Measurements from ENCODE around the gene SOX6. TPM values are rescaled to one million over a fixed set of nuclear protein-coding genes. Genes with fewer than 3 reads are reported as not detected.

SOX6 gene
- total and polyA plus RNA-seq, 2 donors (not counting 3 experiments of a cell fraction or from before 2014, with no cell fraction given) = 0.14 to 3.7 TPM

DNA sequence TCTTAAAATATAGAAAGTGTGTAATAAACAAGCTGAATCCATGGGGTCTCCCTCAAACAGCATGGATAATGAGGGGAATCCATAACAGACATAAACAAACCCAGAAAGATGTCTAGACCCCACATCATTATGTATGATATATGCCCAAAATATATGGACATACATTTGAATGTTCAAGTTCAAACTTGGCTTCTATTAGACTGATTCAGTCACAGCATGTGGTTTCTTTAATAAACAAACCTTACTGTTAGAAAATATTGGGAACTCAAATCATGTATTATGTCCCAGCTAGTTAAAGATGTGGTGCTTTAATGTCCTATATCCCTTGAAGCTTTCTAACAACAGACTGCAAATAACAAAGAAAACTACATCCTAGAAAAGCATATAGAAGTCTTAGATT, 228.6 kb downstream of the SOX6 start:
- Histone ChIP-seq H3K4me1 (ENCODE audit: control insufficient read depth, extremely low read depth, insufficient read depth, low read length) (no peaks in the 10 kb centered on the region), H3K9me1 (replicated peaks; ENCODE audit: control insufficient read depth, extremely low read depth, insufficient read depth, low read length) (no peaks in the 10 kb centered on the region), H2AFZ (ENCODE audit: low read depth, low read length) (no peak overlapping the region), H3K9ac (replicated peaks; ENCODE audit: extremely low read depth, insufficient read depth, low read length) (no peak overlapping the region), H3K27ac (ENCODE audit: insufficient read depth, low read depth, low read length) (no peak overlapping the region), H3K36me3 (ENCODE audit: control insufficient read depth in 2 of 2, extremely low read depth in 1 of 2, insufficient read depth in 2 of 2, low read length in 2 of 2) (no peaks in the 10 kb centered on the region), H3K27me3 (ENCODE audit: control insufficient read depth in 2 of 2, insufficient read depth in 2 of 2, low read length in 2 of 2) (no peaks in the 10 kb centered on the region), H3K4me2 (ENCODE audit: insufficient read depth, low read length) (no peak overlapping the region), H4K20me1 (replicated peaks; ENCODE audit: control insufficient read depth, extremely low read depth, insufficient read depth, low read length) (no peaks in the 10 kb centered on the region), H3K9me3 (replicated peaks; ENCODE audit: control insufficient read depth, insufficient read depth, low read length) (no peaks in the 10 kb centered on the region), H3K4me3 (replicated peaks in 1 of 3; ENCODE audit: insufficient read depth in 1 of 3, low read depth in 1 of 3, low read length in 3 of 3) (no peak overlapping the region), H3K79me2 (ENCODE audit: control insufficient read depth, insufficient read depth, low read length) (no peaks in the 10 kb centered on the region)
- FAIRE-seq = no peak
- no TSS peak for BruUV-seq (replicated peaks)
- intact Hi-C loops (cut with micrococcal nuclease) (no loop called here), dilution Hi-C loops (cut with MboI; ENCODE audit: extremely low pct_ligation_motif_present, low sequenced_read_pairs) (no loop called here)
- ChIA-PET CTCF (no interaction called here), POLR2A (no interaction called here)
- TF ChIP-seq GATA2 (IDR thresholded peaks at IDR 0.05; ENCODE audit: insufficient read depth, insufficient read length, low read depth, low read length) = no peak
- no peak for TF ChIP-seq JUN (IDR thresholded peaks at IDR 0.05; ENCODE audit: borderline replicate concordance, insufficient read depth, insufficient read length, low read depth)
- TF ChIP-seq MYC (IDR thresholded peaks at IDR 0.05; ENCODE audit: low read depth, low read length) = no peak
- no peak for TF ChIP-seq POLR2A (IDR thresholded peaks at IDR 0.05; ENCODE audit: low read depth, low read length)
- no peak for DNase-seq (ENCODE audit: low read depth, low spot score)

DNA sequence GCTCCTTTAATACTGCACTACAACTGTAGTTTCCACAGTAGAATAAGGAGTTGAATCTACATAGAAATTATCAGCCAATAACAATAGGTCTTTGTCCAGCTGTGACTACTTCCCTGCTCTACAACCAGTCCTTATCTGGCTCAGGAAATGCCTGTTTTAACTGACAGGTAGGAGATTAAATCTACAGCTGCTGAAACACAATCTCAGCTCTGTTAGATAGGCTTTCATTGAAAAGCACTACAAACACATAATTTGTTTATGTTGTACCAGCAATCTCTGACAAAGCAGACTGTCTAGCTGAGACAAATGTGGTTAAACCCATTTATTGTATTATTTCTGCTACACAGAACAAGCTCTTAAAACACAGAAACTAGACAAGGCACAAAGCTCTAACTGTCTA, 230.0 kb downstream of the SOX6 start:
- POLR2A ChIA-PET = no interaction called here
- BruUV-seq (replicated peaks) = no TSS peak

More for the DNA sequence above, 230.0 kb downstream of the SOX6 start:
- Histone ChIP-seq H2AFZ (ENCODE audit: low read depth, low read length) (no peak overlapping the region), H3K4me2 (ENCODE audit: insufficient read depth, low read length) (no peak overlapping the region), H3K4me1 (ENCODE audit: control insufficient read depth, extremely low read depth, insufficient read depth, low read length) (no peaks in the 10 kb centered on the region), H3K9me1 (replicated peaks; ENCODE audit: control insufficient read depth, extremely low read depth, insufficient read depth, low read length) (no peaks in the 10 kb centered on the region), H4K20me1 (replicated peaks; ENCODE audit: control insufficient read depth, extremely low read depth, insufficient read depth, low read length) (no peaks in the 10 kb centered on the region), H3K36me3 (ENCODE audit: control insufficient read depth in 2 of 2, extremely low read depth in 1 of 2, insufficient read depth in 2 of 2, low read length in 2 of 2) (no peaks in the 10 kb centered on the region), H3K9me3 (replicated peaks; ENCODE audit: control insufficient read depth, insufficient read depth, low read length) (no peaks in the 10 kb centered on the region), H3K27ac (ENCODE audit: insufficient read depth, low read depth, low read length) (no peak overlapping the region), H3K4me3 (replicated peaks in 1 of 3; ENCODE audit: insufficient read depth in 1 of 3, low read depth in 1 of 3, low read length in 3 of 3) (no peak overlapping the region), H3K27me3 (ENCODE audit: control insufficient read depth in 2 of 2, insufficient read depth in 2 of 2, low read length in 2 of 2) (no peaks in the 10 kb centered on the region), H3K9ac (replicated peaks; ENCODE audit: extremely low read depth, insufficient read depth, low read length) (no peak overlapping the region), H3K79me2 (ENCODE audit: control insufficient read depth, insufficient read depth, low read length) (no peaks in the 10 kb centered on the region)
- dilution Hi-C loops (cut with MboI; ENCODE audit: extremely low pct_ligation_motif_present, low sequenced_read_pairs) = no loop called here
- CTCF ChIA-PET = interaction anchor here (1.1 kb wide), 1 partner anchor 59 kb away, joined by 3 read pairs; no protein-coding TSS in a partner anchor
- peak; percentile 28 for DNase-seq (ENCODE audit: low read depth, low spot score)
- intact Hi-C loops (cut with micrococcal nuclease) = no loop called here
- no peak for FAIRE-seq
- TF ChIP-seq, protein P1, sequence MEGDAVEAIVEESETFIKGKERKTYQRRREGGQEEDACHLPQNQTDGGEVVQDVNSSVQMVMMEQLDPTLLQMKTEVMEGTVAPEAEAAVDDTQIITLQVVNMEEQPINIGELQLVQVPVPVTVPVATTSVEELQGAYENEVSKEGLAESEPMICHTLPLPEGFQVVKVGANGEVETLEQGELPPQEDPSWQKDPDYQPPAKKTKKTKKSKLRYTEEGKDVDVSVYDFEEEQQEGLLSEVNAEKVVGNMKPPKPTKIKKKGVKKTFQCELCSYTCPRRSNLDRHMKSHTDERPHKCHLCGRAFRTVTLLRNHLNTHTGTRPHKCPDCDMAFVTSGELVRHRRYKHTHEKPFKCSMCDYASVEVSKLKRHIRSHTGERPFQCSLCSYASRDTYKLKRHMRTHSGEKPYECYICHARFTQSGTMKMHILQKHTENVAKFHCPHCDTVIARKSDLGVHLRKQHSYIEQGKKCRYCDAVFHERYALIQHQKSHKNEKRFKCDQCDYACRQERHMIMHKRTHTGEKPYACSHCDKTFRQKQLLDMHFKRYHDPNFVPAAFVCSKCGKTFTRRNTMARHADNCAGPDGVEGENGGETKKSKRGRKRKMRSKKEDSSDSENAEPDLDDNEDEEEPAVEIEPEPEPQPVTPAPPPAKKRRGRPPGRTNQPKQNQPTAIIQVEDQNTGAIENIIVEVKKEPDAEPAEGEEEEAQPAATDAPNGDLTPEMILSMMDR (IDR thresholded peaks at IDR 0.05; ENCODE audit: extremely low read depth in 1 of 2, insufficient read depth in 1 of 2, low read depth in 1 of 2, low read length in 2 of 2) = no peak
- TF ChIP-seq FOS (IDR thresholded peaks at IDR 0.05; ENCODE audit: borderline replicate concordance, insufficient read depth, low read length) (no peak), POLR2A (IDR thresholded peaks at IDR 0.05; ENCODE audit: low read depth, low read length) (no peak), JUN (IDR thresholded peaks at IDR 0.05; ENCODE audit: borderline replicate concordance, insufficient read depth, insufficient read length, low read depth) (no peak), MYC (IDR thresholded peaks at IDR 0.05; ENCODE audit: low read depth, low read length) (no peak), POLR2AphosphoS5 (IDR thresholded peaks at IDR 0.05; ENCODE audit: insufficient read depth, low read depth, low read length) (no peak), EZH2 (IDR thresholded peaks at IDR 0.05; ENCODE audit: borderline replicate concordance, low read depth, low read length, severe bottlenecking) (no peak), GATA2 (IDR thresholded peaks at IDR 0.05; ENCODE audit: insufficient read depth, insufficient read length, low read depth, low read length) (no peak)
- TF ChIP-seq, protein P2, sequence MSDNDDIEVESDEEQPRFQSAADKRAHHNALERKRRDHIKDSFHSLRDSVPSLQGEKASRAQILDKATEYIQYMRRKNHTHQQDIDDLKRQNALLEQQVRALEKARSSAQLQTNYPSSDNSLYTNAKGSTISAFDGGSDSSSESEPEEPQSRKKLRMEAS (IDR thresholded peaks at IDR 0.05; ENCODE audit: insufficient read depth, insufficient read length) = no peak
